LHCN-M2 (cell line): Measurements from ENCODE around the gene OR6Q1. TPM values are rescaled to one million over a fixed set of nuclear protein-coding genes. Genes with fewer than 3 reads are reported as not detected.
"Not testable (repeated sequence)": the region's sequence is repeated elsewhere in the genome, so short reads cannot be mapped to it uniquely, and the experiment has no call there.

Source experiments
- DNase-seq: peaks from one replicate; pipeline ENCODE4 v3.0.0-alpha.2; 2012; ENCODE audit warnings: low read depth
- polyA plus RNA-seq: library from polyadenylated mRNA; unstranded; fragments of >200 nt; gene quantifications from one replicate; pipeline ENCODE4 v1.2.1, GENCODE V29; 2012; ENCODE audit warnings: missing spikeins
- total RNA-seq: library from RNA; depleted of rRNA; stranded (reverse); fragments of >200 nt; gene quantifications from 2 replicates; pipeline ENCODE4 v1.2.3, GENCODE V29; 2014; rRNA removed

OR6Q1 gene, protein sequence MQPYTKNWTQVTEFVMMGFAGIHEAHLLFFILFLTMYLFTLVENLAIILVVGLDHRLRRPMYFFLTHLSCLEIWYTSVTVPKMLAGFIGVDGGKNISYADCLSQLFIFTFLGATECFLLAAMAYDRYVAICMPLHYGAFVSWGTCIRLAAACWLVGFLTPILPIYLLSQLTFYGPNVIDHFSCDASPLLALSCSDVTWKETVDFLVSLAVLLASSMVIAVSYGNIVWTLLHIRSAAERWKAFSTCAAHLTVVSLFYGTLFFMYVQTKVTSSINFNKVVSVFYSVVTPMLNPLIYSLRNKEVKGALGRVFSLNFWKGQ
- total RNA-seq, result not detected in 2 replicates
- not detected for polyA plus RNA-seq

DNA sequence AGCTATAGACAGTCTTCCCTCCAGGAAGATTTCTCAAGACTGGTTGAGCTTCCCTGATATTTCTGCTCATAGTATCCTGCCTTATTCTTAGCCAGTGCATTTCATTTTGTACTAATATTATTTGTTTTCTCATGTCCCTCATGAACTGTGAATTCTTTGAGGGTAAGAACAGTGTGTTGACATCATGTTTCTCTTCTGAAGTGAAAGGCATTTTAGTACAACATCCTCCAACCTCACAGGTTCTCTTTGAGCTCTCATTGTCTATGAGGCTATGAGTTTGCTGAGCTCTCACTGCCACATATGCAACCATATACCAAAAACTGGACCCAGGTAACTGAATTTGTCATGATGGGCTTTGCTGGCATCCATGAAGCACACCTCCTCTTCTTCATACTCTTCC lies at the start of gene OR6Q1:
Gene OR6Q1 (plus strand): TSS at position 301 of the 400 bp plus-strand sequence. CDS start 0 bp downstream, at position 301.
- DNase-seq, result no peak

DNA sequence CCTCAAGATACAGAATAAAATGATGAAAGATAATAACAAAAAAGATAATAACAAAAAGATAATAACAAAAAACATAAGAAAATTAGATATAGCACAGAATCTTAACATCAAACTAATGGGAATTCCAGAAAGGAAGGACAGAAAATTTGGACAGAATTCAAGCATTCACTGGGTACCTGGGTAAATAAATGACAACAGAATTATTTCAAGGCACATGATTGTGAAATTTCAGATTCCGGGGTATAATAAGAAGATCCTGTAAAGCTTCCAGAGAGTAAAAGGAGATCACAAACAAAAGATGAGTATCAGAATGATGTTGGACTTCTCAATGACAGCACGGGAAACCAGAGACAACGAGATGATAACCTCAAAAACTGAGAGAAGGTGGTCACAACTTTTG lies 49.2 kb upstream of the OR6Q1 start:
- no peak for DNase-seq

DNA sequence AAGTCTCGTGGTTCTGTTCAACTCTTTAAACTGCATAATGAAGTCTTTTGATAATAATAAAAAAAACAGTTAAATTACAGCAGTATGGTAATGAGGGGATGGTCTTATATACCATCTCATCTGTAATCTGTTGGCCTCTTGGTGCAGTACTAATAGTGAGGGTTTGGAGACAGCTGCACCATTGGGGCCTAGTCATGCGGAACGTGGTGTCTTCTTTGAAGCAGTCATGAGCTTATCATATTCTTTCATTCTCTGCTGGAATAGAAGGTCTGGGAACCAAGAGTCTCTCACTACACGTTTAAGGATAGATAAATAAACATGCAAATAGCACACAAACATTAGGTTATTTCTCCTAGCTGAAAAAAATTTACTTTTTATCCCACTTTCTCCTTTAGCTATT lies 48.0 kb upstream of the OR6Q1 start:
- no peak for DNase-seq

DNA sequence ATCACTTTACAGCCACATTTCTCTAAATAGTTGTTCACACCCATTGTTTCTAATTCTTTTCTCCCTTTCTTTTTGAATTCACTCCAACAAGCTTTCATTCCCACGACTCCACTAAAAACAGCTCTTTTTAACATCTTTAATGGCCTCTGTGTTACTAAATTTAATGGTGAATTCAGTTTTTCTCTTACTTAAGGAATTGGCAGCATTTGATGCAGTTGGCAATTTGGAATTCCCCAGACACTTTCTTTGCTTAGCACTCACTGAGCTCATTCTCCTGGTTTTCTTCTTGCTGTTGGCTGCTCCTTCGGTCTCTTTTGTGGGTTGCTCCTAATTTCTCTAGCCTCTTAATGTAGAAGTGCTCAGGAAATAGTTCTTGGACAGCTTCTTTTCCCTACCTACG lies 47.6 kb upstream of the OR6Q1 start:
- no peak for DNase-seq

DNA sequence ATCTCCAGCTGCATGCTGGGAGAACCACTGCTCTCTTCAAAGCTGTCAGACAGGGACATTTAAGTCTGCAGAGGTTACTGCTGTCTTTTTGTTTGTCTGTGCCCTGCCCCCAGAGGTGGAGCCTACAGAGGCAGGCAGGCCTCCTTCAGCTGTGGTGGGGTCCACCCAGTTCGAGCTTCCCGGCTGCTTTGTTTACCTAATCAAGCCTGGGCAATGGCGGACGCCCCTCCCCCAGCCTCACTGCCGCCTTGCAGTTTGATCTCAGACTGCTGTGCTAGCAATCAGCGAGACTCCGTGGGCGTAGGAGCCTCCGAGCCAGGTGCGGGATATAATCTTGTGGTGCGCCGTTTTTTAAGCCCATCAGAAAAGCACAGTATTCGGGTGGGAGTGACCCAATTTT lies 31.2 kb upstream of the OR6Q1 start:
- DNase-seq, result not testable (repeated sequence)

DNA sequence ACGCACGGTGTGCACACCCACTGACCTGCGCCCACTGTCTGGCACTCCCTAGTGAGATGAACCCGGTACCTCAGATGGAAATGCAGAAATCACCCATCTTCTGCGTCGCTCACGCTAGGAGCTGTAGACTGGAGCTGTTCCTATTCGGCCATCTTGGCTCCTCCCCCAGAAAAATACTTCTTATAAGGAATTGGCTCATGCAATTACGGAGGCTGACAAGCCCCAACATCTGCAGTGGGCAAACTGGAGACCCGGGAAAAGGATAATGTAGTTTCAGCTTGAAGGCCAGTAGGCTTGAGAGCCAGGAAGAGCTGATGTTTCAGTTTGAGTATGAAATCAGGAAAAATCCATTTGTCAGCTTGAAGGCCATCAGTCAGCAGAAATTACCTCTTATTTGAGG lies 30.7 kb upstream of the OR6Q1 start:
- not testable (repeated sequence) for DNase-seq

DNA sequence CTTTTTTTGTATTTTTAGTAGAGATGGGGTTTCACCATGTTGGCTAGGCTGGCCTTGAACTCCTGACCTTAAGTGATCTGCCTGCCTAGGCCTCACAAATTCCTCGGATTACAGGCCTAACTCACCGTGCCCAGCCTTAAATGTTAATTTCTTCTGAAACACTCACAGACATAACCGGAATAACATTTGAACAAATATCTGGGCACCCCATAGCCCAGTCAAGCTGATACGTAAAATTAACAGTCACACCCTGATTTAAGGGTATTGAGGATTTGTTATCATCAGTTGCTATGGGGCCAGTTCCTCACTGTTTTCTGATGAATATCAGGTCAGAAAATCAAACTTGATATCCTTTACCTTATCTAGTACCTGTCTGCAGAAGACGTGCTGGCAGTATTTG lies 30.1 kb upstream of the OR6Q1 start:
- no peak for DNase-seq

DNA sequence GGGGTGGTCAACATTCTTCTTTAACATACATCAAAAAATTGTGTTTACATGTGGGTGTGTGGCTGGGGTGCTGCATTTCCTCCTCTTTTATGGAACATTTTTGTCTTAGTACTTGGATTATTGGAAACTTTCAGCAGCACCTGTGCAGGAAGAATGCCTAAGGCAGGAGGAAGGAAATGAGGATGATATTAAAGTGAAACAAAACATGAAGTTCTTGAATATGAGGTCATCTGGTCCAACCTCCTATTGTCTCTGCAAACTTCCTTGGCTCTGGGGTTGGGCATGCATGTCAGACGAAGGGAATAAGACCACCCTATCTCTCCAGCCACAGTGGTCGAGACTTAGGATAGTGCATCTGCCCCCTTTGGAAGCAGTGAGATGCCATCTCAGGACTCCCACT lies 27.7 kb upstream of the OR6Q1 start:
- DNase-seq, result no peak

DNA sequence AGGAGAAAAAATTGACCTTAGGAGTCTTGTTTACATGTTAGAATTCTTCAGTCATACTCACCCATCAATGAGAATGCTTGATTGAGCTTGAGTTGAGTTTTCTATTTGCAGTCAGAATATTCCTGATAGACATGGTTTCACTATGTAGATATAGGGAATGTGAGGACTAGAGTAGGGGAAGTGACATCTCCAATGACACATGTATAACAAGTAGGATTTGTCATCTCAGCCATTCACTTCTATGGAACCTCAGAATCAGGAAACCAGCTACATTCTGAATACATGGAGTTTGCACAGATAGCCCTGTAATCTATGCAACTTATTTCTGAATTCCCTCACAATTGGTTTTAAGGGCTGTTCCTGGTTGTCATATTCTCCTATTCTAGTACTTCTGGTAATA lies 27.2 kb upstream of the OR6Q1 start:
- no peak for DNase-seq

DNA sequence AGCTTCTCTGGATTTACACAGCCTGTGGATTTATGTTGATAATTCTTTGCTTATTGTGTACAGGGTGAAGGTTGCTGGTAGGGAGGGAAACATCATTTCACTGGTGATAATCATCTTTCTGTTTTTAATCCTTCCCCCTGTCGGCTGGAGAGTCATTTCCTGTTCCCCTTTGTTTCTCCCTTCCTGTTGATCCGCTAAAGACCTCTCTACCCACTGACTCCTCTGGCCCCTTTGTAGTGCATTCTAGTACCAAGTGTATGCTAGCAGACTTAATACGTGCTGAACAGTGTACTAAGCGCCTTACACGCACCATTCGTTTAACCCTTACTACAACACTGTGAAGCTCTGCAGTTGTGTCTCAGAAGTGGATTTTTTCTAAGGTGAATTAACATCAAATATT lies 26.1 kb upstream of the OR6Q1 start:
- no peak for DNase-seq

DNA sequence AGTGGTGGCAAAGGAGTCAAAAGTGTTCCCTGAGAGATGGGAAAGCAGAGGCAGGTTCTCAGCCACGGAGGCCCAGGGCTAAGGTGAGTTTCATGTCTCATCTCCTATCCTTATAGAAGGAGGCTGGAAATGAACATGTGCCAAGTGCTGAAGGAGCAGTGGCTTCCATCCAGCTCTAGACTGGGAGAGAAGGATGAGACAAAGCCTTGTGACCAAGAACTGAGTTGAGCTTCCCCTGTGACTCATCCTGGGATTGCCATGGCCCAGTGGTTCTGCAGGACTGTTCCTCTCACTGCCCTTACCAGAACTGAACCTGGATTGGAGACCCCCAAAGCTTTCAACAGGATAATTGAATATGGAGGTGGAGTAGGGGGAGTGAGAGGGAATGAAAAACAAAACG lies 23.8 kb upstream of the OR6Q1 start:
- peak; percentile 12 for DNase-seq

DNA sequence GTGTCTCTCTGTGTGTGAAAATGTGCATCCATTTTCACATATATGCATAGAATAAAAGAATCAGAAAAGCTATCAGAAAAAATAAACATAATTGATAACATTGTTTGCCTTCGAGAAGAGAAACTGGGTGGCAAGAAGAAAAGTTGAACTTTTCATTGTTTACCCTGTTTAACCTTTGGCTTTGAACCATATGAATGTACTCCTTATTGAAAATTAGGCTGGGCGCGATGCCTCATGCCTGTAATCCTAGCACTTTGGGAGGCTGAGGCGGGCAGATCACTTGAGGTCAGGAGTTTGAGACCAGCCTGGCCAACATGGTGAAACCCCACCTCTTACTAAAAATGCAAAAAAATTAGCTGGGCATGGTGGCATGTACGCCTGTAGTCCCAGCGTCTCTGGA lies 19.0 kb upstream of the OR6Q1 start:
- DNase-seq, result no peak

DNA sequence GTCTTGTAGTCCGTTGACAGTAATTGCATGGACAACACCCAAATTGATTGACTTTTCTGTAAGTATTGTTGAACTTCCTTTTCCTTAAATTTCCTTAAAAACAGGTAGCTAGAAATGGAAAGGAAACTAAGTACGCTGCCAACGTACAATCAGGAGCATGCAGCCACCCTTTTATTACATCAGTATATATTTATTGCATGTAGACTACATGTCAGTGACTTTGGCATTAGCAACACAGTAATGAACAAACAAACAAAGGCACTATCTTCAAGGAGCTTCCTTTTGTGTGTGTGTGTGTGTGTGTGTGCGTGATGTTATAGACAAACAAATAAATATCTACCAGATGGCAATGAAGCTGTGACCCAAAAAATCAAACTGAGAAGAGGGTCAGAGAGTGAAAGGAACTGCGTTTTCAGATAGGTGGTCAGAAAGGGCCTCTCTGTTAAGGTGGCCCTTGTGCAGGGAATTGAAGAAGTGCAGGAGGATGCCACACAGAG lies 7.3 kb upstream of the OR6Q1 start, which contains the start of gene OR9Q1:
Gene OR9Q1 (plus strand): TSS at position 447 of the 497 bp plus-strand sequence. CDS start 155,564 bp downstream, outside the sequence.
- no peak for DNase-seq

DNA sequence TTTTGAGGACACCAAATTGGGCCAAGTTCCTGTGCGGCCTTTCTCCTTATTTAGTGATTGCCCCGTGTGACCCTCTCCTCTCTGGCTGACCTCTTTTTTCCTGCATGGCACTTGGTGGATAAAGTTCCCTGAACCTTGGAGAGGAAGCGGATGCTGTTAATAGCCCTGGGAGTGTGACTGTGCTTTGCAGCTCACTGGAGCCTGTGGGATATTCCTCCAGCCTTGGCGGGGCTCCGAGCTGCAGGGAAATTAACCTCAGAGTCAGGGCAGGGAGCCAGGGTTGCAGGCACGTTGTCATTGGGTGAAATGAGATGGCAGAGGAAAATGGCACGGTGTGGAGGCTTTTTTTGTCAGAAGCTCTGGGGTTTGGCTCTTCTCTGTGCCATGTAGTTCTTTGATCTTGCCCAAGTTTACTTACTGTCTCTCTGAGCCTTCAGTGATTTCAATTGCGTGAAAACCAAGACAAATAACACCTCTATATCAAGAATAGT lies 6.1 kb upstream of the OR6Q1 start:
- DNase-seq, result peak; percentile 76

DNA sequence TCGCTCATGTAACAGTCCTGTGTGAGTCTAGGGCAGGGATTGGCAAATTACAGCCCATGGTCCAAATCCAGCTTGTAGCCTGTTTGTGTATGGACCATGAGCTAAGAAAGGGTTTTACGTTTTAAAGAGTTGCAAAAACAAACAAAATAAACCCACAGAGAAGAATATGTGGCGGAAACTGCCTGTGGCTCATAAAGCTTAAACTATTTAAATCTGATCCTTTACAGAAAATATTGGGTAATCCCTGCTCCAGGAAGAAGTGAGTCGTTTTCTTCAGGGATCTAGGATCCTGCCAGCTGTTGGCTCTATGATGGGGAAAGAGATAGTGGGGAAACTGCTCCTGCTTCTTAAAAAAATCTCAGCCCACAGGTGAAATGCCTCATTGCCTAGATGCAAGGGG lies 3.4 kb upstream of the OR6Q1 start:
- DNase-seq, result peak; percentile 61

DNA sequence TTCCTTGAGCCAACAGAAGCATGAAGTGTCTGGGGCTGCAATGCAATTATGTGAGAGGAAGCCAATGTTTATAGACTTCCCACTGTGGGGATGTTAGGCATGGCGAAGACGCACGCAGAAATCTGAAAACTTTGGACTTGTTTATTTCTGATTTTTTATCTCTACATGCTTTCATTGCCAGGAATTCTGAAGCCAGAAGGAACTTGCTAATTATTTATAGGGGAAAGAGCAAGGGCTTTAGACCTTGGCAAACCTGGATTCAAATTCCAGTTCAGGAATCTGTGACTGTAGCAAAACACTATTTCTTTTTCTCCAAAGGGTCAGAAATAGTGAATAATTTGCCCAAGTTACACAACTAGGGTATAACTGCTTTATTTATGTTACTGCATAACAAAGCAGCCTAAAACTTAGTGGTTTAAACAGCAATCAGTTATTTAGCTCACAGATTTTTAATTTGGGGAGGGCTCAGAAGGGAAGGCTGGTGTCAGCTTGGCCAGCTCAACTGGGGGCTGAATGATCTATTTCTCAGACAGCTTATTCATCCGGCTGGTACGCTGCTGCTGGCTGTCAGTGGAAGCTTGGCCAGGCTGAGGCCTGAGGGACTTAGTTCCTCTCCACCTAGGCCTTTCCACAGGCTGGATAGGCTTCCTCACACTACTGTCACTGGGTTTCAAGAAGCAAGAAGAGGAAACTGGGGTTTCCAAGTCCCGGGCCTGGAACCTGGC lies 1.9 kb upstream of the OR6Q1 start:
- DNase-seq, result no peak

DNA sequence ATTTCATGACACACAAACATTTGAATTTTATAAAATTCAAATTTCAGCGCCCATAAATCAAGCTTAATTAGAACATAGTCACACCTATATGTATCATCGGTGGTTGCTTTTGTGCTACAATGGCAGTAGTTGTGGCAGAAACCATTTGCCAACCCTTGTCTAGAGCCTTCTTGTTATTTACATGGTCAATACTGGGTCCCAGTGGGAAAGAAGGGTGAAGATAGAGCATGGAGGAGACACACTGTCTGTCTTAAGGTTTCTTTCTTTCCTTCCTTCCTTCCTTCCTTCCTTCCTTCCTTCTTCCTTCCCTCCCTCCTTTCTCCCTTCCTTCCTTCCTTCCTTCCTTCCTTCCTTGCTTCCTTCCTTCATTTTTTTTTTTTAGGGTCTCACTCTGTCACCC lies 3.7 kb downstream of the OR6Q1 start:
- DNase-seq, result no peak

DNA sequence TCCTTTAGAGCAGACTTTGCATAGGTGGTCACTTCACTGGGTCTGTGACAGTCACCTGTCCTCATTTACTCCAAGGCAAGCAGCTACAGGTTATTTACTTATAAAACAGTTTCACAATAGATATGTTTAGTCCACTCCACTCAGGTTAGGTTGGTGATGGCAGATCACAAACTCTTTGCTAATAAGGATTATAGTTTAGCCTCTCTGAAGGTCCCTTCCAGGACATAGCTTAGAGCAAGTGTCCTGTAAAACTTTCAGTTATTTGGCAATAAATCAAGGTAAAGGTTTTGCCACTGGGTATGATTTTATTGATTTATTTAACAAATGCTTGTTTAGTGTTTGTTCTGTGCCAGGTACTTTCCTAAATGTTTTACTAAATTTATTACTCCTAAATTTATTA lies 8.8 kb downstream of the OR6Q1 start:
- DNase-seq, result no peak

DNA sequence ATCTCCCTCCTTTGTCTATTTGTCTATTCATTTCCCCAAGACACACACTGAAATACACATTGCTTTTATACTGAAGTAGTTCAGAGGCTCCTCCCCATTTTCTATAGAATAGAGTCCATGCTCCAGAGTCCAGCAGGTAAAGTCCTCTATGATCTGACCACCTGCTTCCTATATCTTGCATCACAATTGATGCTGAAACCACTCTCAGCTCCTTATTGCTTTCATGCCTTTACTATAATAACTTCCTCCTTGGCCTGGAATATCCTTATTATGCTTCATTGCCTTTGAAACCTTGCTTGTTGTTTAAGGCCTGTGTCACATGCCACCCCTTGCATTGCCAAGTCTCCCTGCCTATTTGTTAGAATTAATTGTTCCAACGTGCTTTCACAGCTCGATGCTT lies 12.6 kb downstream of the OR6Q1 start:
- DNase-seq, result no peak

DNA sequence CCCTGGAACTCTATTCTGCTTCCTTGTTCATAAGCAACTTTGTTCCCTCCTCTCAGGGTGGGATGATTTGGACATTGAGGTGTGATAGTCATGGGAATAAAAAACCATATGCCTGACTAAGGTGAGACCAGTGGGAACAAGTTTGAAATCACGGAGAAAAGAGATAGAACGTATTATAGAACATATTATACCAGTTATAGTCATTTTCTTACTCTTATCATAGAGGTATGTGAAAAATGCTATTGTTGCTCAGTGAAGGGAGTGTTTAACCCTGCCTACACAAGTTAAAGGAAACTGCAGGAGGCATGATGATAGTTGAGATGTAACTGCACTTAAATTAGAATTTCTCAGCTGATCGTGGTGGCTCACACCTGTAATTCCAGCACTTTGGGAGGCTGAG lies 15.5 kb downstream of the OR6Q1 start:
- DNase-seq, result no peak

DNA sequence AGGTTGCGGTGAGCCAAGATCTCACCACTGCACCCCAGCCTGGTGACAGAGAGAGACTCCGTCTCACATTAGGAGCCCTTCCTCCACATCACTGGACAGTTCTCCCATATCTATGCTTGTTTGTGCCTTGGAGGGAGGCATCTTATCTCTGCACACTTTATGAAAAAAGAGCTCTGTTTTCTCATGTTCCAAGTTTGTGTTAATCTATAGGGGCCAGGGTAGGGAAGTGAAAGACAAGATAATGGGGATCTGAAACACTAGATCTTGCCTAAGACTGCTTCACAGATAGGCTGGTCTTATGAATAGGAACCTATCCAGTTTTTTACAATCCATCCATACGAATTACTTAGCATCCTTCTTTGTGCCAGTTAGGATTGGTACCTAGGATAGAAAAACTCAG lies 17.1 kb downstream of the OR6Q1 start:
- DNase-seq, result no peak

DNA sequence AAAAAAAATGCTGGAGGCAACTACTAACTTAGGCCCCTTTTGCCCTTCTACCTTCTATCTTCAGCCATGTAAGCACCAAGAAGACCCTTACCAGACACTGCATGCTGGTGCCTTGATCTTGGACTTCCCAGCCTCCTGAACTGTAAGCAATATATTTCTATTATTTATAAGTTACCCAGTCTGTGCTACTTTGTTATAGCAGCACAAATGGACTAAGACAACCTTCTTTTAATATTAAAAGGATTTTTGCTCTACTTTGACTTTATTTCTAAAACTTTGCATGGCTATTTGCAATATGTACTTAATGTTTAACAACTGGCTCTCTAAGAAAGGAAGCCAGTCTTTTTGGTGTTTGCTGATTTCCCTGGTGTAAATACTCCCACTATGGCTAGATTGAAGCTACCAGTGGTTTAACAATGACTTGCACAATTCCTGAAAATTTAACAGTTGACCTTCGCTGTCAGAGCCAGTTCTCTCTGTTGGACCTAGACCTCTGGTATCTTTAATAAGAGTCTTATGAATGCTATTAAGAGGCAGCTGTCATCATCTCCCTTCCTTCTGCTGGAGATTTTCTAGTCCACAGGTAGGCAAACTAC lies 25.2 kb downstream of the OR6Q1 start:
- no peak for DNase-seq
